SJCRH30 (cell line): Measurements from ENCODE around the gene ZSCAN5A. TPM values are rescaled to one million over a fixed set of nuclear protein-coding genes. Genes with fewer than 3 reads are reported as not detected.

Source experiments
- DNase-seq, 2 experiments: peaks; one replicate each; pipeline ENCODE4 v3.0.0-alpha.2; 2015 to 2020
- H3K27ac ChIP-seq: fragments of 250-450 bp; sonication (Bioruptor Pico); 2 replicates; pipeline ENCODE4 v1.5.1; 2020; ENCODE audit warnings: mild to moderate bottlenecking, moderate library complexity
- H3K27me3 ChIP-seq: fragments of 250-450 bp; sonication (Bioruptor Pico); 2 replicates; pipeline ENCODE4 v1.5.1; 2020; ENCODE audit warnings: mild to moderate bottlenecking, moderate library complexity
- H3K36me3 ChIP-seq: fragments of 250-450 bp; sonication (Bioruptor Pico); 2 replicates; pipeline ENCODE4 v1.5.1; 2020; ENCODE audit warnings: mild to moderate bottlenecking, moderate library complexity
- H3K4me1 ChIP-seq: fragments of 250-450 bp; sonication (Bioruptor Pico); 2 replicates; pipeline ENCODE4 v1.5.1; 2020; ENCODE audit warnings: mild to moderate bottlenecking, moderate library complexity
- H3K4me3 ChIP-seq: fragments of 250-450 bp; sonication (Bioruptor Pico); 2 replicates; pipeline ENCODE4 v1.5.1; 2020; ENCODE audit warnings: mild to moderate bottlenecking, moderate library complexity
- H3K9me3 ChIP-seq: fragments of 250-450 bp; sonication (Bioruptor Pico); replicated peaks from 2 replicates; pipeline ENCODE4 v1.5.1; 2020; ENCODE audit warnings: mild to moderate bottlenecking, moderate library complexity
- total RNA-seq: library from RNA; depleted of rRNA; stranded (reverse); fragments of >200 nt; shearing (Covaris generic); gene quantifications from 2 replicates; pipeline ENCODE4 v1.2.3, GENCODE V29; 2014

The ZSCAN5A gene
- total RNA-seq, 1 experiment from 2014 or later = 7.8 TPM

- no peak for DNase-seq
- Histone ChIP-seq H3K36me3 (no peaks in the 10 kb centered on the region; the same call in 1 of the 2 replicates), H3K27me3 (no peaks in the 10 kb centered on the region), H3K9me3 (no peaks in the 10 kb centered on the region), H3K4me1 (no peaks in the 10 kb centered on the region), H3K4me3 (no peak overlapping the region), H3K27ac (no peak overlapping the region)
These were observed 8.6 kb downstream of the ZSCAN5A start for GRCh38 chr19:56306016-56306415.

- Histone ChIP-seq H3K27ac (no peak overlapping the region), H3K36me3 (no peaks in the 10 kb centered on the region; the same call in 1 of the 2 replicates), H3K4me1 (no peaks in the 10 kb centered on the region), H3K27me3 (no peaks in the 10 kb centered on the region), H3K4me3 (no peak overlapping the region), H3K9me3 (no peaks in the 10 kb centered on the region)
- no peak for DNase-seq
These were observed 10.4 kb downstream of the ZSCAN5A start for GRCh38 chr19:56304243-56304642.

- Histone ChIP-seq H3K27me3 (no peaks in the 10 kb centered on the region), H3K36me3 (no peaks in the 10 kb centered on the region), H3K9me3 (no peaks in the 10 kb centered on the region), H3K4me3 (no peak overlapping the region), H3K4me1 (no peaks in the 10 kb centered on the region), H3K27ac (no peak overlapping the region)
- DNase-seq = no peak
These were observed 12.6 kb downstream of the ZSCAN5A start for GRCh38 chr19:56301886-56302620.

GRCh38 chr19:56301155-56301554 is 13.5 kb downstream of the ZSCAN5A start:
- DNase-seq = no peak
- H3K27ac ChIP-seq = no peak overlapping the region
- H3K9me3 ChIP-seq = no peaks in the 10 kb centered on the region
- H3K27me3 ChIP-seq = no peaks in the 10 kb centered on the region
- no peaks in the 10 kb centered on the region for H3K36me3 ChIP-seq
- H3K4me1 ChIP-seq = no peaks in the 10 kb centered on the region
- no peak overlapping the region for H3K4me3 ChIP-seq

GRCh38 chr19:56299688-56300087 is 15.0 kb downstream of the ZSCAN5A start:
- no peaks in the 10 kb centered on the region for H3K36me3 ChIP-seq
- no peak overlapping the region for H3K4me3 ChIP-seq
- no peaks in the 10 kb centered on the region for H3K9me3 ChIP-seq
- H3K4me1 ChIP-seq = no peaks in the 10 kb centered on the region
- no peaks in the 10 kb centered on the region for H3K27me3 ChIP-seq
- no peak overlapping the region for H3K27ac ChIP-seq
- no peak for DNase-seq

GRCh38 chr19:56297010-56297409 is 17.6 kb downstream of the ZSCAN5A start:
- H3K4me1 ChIP-seq = no peaks in the 10 kb centered on the region
- DNase-seq = no peak
- H3K4me3 ChIP-seq = no peak overlapping the region
- H3K36me3 ChIP-seq = no peaks in the 10 kb centered on the region
- no peak overlapping the region for H3K27ac ChIP-seq
- no peaks in the 10 kb centered on the region for H3K27me3 ChIP-seq
- no peaks in the 10 kb centered on the region for H3K9me3 ChIP-seq

- no peak overlapping the region for H3K27ac ChIP-seq
- H3K4me1 ChIP-seq = no peaks in the 10 kb centered on the region
- no peak for DNase-seq
- no peaks in the 10 kb centered on the region for H3K9me3 ChIP-seq
- H3K27me3 ChIP-seq = no peaks in the 10 kb centered on the region
- H3K4me3 ChIP-seq = no peak overlapping the region
- H3K36me3 ChIP-seq = no peaks in the 10 kb centered on the region
These were observed 18.8 kb downstream of the ZSCAN5A start for GRCh38 chr19:56295531-56296455.

- DNase-seq = no peak
- H3K4me3 ChIP-seq = no peak overlapping the region
- no peak overlapping the region for H3K27ac ChIP-seq
- no peaks in the 10 kb centered on the region for H3K4me1 ChIP-seq
- H3K9me3 ChIP-seq = no peaks in the 10 kb centered on the region
- no peaks in the 10 kb centered on the region for H3K27me3 ChIP-seq
- no peaks in the 10 kb centered on the region for H3K36me3 ChIP-seq
These were observed 20.1 kb downstream of the ZSCAN5A start for GRCh38 chr19:56294549-56294948.

GRCh38 chr19:56291867-56292266 is 22.8 kb downstream of the ZSCAN5A start:
- DNase-seq = no peak
- no peaks in the 10 kb centered on the region for H3K4me1 ChIP-seq
- no peaks in the 10 kb centered on the region for H3K36me3 ChIP-seq
- no peaks in the 10 kb centered on the region for H3K9me3 ChIP-seq
- H3K4me3 ChIP-seq = no peak overlapping the region
- H3K27me3 ChIP-seq = no peaks in the 10 kb centered on the region
- H3K27ac ChIP-seq = no peak overlapping the region

- Histone ChIP-seq H3K4me3 (no peak overlapping the region), H3K27ac (no peak overlapping the region), H3K36me3 (no peaks in the 10 kb centered on the region), H3K27me3 (no peaks in the 10 kb centered on the region), H3K4me1 (no peaks in the 10 kb centered on the region), H3K9me3 (no peaks in the 10 kb centered on the region)
- DNase-seq = no peak
These were observed 24.5 kb downstream of the ZSCAN5A start for GRCh38 chr19:56290104-56290503.

GRCh38 chr19:56284746-56285145 is 29.9 kb downstream of the ZSCAN5A start:
- no peak overlapping the region for H3K27ac ChIP-seq
- H3K36me3 ChIP-seq = no peaks in the 10 kb centered on the region
- no peak for DNase-seq
- no peak overlapping the region for H3K4me3 ChIP-seq
- no peaks in the 10 kb centered on the region for H3K27me3 ChIP-seq
- no peaks in the 10 kb centered on the region for H3K4me1 ChIP-seq
- no peaks in the 10 kb centered on the region for H3K9me3 ChIP-seq

- Histone ChIP-seq H3K4me3 (no peak overlapping the region), H3K36me3 (no peaks in the 10 kb centered on the region), H3K27ac (no peak overlapping the region), H3K27me3 (no peaks in the 10 kb centered on the region), H3K9me3 (no peaks in the 10 kb centered on the region), H3K4me1 (no peaks in the 10 kb centered on the region)
- no peak for DNase-seq
These were observed 31.8 kb downstream of the ZSCAN5A start for GRCh38 chr19:56282809-56283208.

- Histone ChIP-seq H3K27me3 (no peaks in the 10 kb centered on the region), H3K27ac (0 out of 2 replicates have a peak overlapping the region, but pooled peaks have one; percentile 19), H3K36me3 (no peaks in the 10 kb centered on the region), H3K4me3 (no peak overlapping the region), H3K4me1 (no peaks in the 10 kb centered on the region), H3K9me3 (no peaks in the 10 kb centered on the region)
- DNase-seq = peak in 1 of 2 experiments; percentile 3
These were observed 41.0 kb downstream of the ZSCAN5A start for GRCh38 chr19:56273563-56274117.

- H3K36me3 ChIP-seq = no peaks in the 10 kb centered on the region
- H3K27me3 ChIP-seq = no peaks in the 10 kb centered on the region
- no peak for DNase-seq
- no peaks in the 10 kb centered on the region for H3K4me1 ChIP-seq
- H3K4me3 ChIP-seq = no peak within 1 kb of the TSS
- no peak within 1 kb of the TSS for H3K27ac ChIP-seq
- no peaks in the 10 kb centered on the region for H3K9me3 ChIP-seq
These were observed 42.4 kb downstream of the ZSCAN5A start, which contains the start of gene EDDM13 for GRCh38 chr19:56272161-56272798. Gene EDDM13 (plus strand): TSS chr19:56272748. CDS start chr19:56272835, 87 bp downstream.
